A673 (cell line): ENCODE results near the gene ZNF268.

Source experiments
- CTCF ChIP-seq: fragments of 300-800, 200-600 bp; sonication (generic); conservative IDR thresholded peaks from 2 replicates; pipeline ENCODE4 v1.5.1; 2017; ENCODE audit warnings: low read depth, mild to moderate bottlenecking, antibody characterized with exemption, low read length, moderate library complexity, mixed read lengths
- EZH2 ChIP-seq: fragments of 200-600 bp; sonication (generic); IDR thresholded peaks from 2 replicates; pipeline ENCODE4 v1.6.1; 2017; ENCODE audit warnings: borderline replicate concordance, low read depth, mild to moderate bottlenecking, mixed read lengths, antibody characterized with exemption, low read length; ENCODE audit not compliant: poor library complexity, severe bottlenecking

GRCh38 chr12:133172491-133172890 lies 8.8 kb upstream of the ZNF268 start:
- TF ChIP-seq CTCF = no peak
- no peak for TF ChIP-seq EZH2
